ENCODE measurements around the gene EGF. TPM values are rescaled to one million over a fixed set of nuclear protein-coding genes. Genes with fewer than 3 reads are reported as not detected.

EGF gene
- total RNA-seq, 1 experiment from 2014 or later = 1.5 TPM

GRCh38 chr4:109999585-109999912, 86.9 kb downstream of the EGF start:
- Mint-ChIP-seq H3K4me3 (no peak overlapping the region), H3K9me3 (no peaks in the 10 kb centered on the region), H3K4me1 (no peaks in the 10 kb centered on the region), H3K27ac (no peak overlapping the region), H3K27me3 (ENCODE audit: low read depth) (no peaks in the 10 kb centered on the region), H3K36me3 (ENCODE audit: insufficient read depth in 1 of 3, low read depth in 3 of 3) (no peaks in the 10 kb centered on the region)
- Histone ChIP-seq H3K14ac (ENCODE audit: insufficient read depth, low read length) (no peak overlapping the region; the same call in 1 of the 2 replicates), H2BK12ac (ENCODE audit: insufficient read length, low read depth, low read length) (no peak overlapping the region), H3K9me3 (ENCODE audit: control insufficient read depth, low read depth, low read length) (no peaks in the 10 kb centered on the region), H3K4me1 (ENCODE audit: insufficient read depth, low read length) (no peaks in the 10 kb centered on the region), H4K91ac (ENCODE audit: insufficient read length, low read depth, low read length) (no peak overlapping the region), H2AFZ (ENCODE audit: low read length) (no peak overlapping the region), H3K18ac (ENCODE audit: insufficient read length, low read depth, low read length) (peak overlapping the region; percentile 34), H4K8ac (replicated peaks; ENCODE audit: insufficient read length, low read depth, low read length) (no peak overlapping the region), H3K23me2 (ENCODE audit: insufficient read length, low read depth, low read length, poor library complexity, severe bottlenecking) (no peaks in the 10 kb centered on the region), H3K27me3 (ENCODE audit: insufficient read depth, low read length) (no peaks in the 10 kb centered on the region), H3K9ac (ENCODE audit: extremely low read depth, insufficient read length, low read length) (no peak overlapping the region), H3K27ac (ENCODE audit: insufficient read length, low read depth, low read length) (no peak overlapping the region), H3K4ac (ENCODE audit: low read depth, low read length) (no peak overlapping the region), H3K79me1 (ENCODE audit: insufficient read depth, low read depth, low read length, poor library complexity, severe bottlenecking) (no peaks in the 10 kb centered on the region), H4K5ac (ENCODE audit: insufficient read length, low read depth, low read length) (no peak overlapping the region), H2BK15ac (ENCODE audit: low read depth, low read length) (no peak overlapping the region), H3K23ac (ENCODE audit: insufficient read length, low read depth, low read length) (no peak overlapping the region), H3K56ac (ENCODE audit: insufficient read length, low read depth, low read length) (no peak overlapping the region), H2BK120ac (ENCODE audit: low read depth, low read length, poor library complexity, severe bottlenecking) (no peak overlapping the region), H2AK5ac (ENCODE audit: insufficient read length, low read length) (no peak overlapping the region), H3K4me2 (ENCODE audit: insufficient read depth, insufficient read length, low read length) (no peak overlapping the region), H3T11ph (ENCODE audit: low read length) (no peak overlapping the region), H4K20me1 (ENCODE audit: control insufficient read depth, insufficient read depth, insufficient read length) (no peaks in the 10 kb centered on the region), H2BK20ac (ENCODE audit: low read depth, low read length, poor library complexity, severe bottlenecking) (no peak overlapping the region), H2BK5ac (ENCODE audit: insufficient read length, low read length) (no peak overlapping the region), H3K79me2 (ENCODE audit: insufficient read depth, low read length) (no peaks in the 10 kb centered on the region)
- no peak for DNase-seq
- WGBS (ENCODE audit: extremely low coverage, insufficient read length, low lambda C conversion rate) = no CpG with 5 or more reads among the region's 9 CpGs
- TF ChIP-seq CTCF (conservative IDR thresholded peaks at IDR 0.05) = no peak
